ENCODE measurements around the gene OXSM. TPM values are rescaled to one million over a fixed set of nuclear protein-coding genes. Genes with fewer than 3 reads are reported as not detected.

OXSM gene
- total and polyA plus RNA-seq, 4 donors, result 8.6 to 21.8 (median 17.5) TPM

DNA sequence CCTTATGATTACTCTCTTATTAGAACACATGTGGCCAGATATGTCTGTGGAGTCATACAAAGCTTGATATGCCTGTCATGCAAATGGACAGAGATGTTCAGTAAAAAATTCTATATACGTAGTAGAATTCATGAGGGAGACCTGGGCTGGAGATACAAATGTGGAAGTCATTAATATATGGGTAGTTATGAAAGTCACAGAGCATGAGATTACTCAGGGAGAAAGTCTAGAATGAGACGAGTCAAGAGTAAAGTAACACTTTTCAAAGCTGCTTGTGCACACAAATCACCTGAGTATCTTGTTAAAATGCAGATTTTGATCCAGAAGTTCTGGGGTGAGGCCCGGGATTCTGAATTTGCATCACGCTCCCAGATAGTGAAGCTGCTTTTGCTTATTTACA is 28.4 kb downstream of the OXSM start (continued):
- TF ChIP-seq, protein P1, sequence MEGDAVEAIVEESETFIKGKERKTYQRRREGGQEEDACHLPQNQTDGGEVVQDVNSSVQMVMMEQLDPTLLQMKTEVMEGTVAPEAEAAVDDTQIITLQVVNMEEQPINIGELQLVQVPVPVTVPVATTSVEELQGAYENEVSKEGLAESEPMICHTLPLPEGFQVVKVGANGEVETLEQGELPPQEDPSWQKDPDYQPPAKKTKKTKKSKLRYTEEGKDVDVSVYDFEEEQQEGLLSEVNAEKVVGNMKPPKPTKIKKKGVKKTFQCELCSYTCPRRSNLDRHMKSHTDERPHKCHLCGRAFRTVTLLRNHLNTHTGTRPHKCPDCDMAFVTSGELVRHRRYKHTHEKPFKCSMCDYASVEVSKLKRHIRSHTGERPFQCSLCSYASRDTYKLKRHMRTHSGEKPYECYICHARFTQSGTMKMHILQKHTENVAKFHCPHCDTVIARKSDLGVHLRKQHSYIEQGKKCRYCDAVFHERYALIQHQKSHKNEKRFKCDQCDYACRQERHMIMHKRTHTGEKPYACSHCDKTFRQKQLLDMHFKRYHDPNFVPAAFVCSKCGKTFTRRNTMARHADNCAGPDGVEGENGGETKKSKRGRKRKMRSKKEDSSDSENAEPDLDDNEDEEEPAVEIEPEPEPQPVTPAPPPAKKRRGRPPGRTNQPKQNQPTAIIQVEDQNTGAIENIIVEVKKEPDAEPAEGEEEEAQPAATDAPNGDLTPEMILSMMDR (IDR thresholded peaks at IDR 0.05; ENCODE audit: low read depth, low read length, missing input control), result no peak
- no peak for TF ChIP-seq SP1 (IDR thresholded peaks at IDR 0.05)
- no peak for TF ChIP-seq NR2F2 (IDR thresholded peaks at IDR 0.05)
- no peak for TF ChIP-seq JUND (IDR thresholded peaks at IDR 0.05)
- TF ChIP-seq RAD21 (IDR thresholded peaks at IDR 0.05), result no peak
- TF ChIP-seq FOXA2 (IDR thresholded peaks at IDR 0.05), result no peak
- no peak for TF ChIP-seq EGR1 (IDR thresholded peaks at IDR 0.05; ENCODE audit: low read depth in 2 of 2)
- no peak for TF ChIP-seq YY1 (IDR thresholded peaks at IDR 0.05)
- TF ChIP-seq FOXA1 (IDR thresholded peaks at IDR 0.05), result no peak

- H3K4me1 ChIP-seq (ENCODE audit: control insufficient read depth in 4 of 4, insufficient read depth in 4 of 4, low read length in 3 of 4), result no peaks in the 10 kb centered on the region
- TF ChIP-seq RAD21 (IDR thresholded peaks at IDR 0.05) (no peak), HNF4A (conservative IDR thresholded peaks at IDR 0.05) (no peak), RXRA (IDR thresholded peaks at IDR 0.05) (no peak)
- TF ChIP-seq, protein P1 (IDR thresholded peaks at IDR 0.05; ENCODE audit: low read depth, low read length, missing input control), result no peak
- H3K27me3 ChIP-seq (ENCODE audit: control insufficient read depth in 4 of 4, insufficient read depth in 4 of 4, low read length in 3 of 4), result peaks cover 0 to 3% (median 0%) of the 10 kb centered on the region in 4 donors
- no peak overlapping the region for H3K9ac ChIP-seq (ENCODE audit: low read depth in 1 of 2, low read length in 2 of 2)
- H3K4me3 ChIP-seq (ENCODE audit: low read depth in 1 of 3, low read length in 3 of 3), result no peak overlapping the region
- DNase-seq (ENCODE audit: low spot score), result no peak
- H3K9me3 ChIP-seq (ENCODE audit: control insufficient read depth in 4 of 4, low read length in 3 of 4), result no peaks in the 10 kb centered on the region
- no peak overlapping the region for H3K27ac ChIP-seq (ENCODE audit: low read depth in 1 of 2, low read length in 2 of 2)
- H3K36me3 ChIP-seq (ENCODE audit: control insufficient read depth in 4 of 4, insufficient read depth in 3 of 4, low read depth in 1 of 4, low read length in 3 of 4), result no peaks in the 10 kb centered on the region
Observed at GRCh38 chr3:25820366-25820765, 30.5 kb downstream of the OXSM start.

DNA sequence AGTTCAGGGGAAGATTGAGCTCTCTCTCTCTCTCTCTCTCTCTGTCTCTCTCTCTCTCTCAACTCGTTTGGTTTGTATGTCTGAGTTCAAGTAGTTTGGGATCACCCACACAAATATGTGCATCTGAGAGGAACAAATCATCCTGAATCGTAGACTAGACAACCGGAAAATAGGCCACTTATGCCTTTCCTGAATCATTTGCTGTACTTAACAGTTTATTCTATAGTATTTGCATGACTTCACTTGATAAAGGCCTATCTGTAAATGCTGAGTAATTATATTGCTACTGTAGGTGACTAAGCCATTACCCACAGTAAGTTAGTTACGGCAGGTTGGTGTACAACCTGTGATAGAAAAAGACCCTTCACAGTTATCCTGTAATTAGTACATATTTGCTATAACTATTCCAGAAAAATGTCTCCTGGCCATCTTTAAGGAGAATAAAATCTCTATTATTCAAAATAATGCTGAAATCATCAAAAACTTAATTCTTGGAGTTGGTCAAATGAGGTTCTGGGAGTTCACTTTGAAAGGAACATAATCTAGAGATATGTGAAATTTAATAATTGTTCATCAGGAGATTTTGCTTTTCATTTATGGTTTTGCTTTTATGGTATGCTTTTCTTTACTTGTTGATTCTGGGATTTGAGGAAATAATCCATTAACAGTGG is 31.1 kb downstream of the OXSM start:
- Histone ChIP-seq H3K27ac (ENCODE audit: low read depth in 1 of 2, low read length in 2 of 2) (no peak overlapping the region), H3K9ac (ENCODE audit: low read depth in 1 of 2, low read length in 2 of 2) (no peak overlapping the region), H3K4me3 (ENCODE audit: low read depth in 1 of 3, low read length in 3 of 3) (no peak overlapping the region), H3K4me1 (ENCODE audit: control insufficient read depth in 4 of 4, insufficient read depth in 4 of 4, low read length in 3 of 4) (no peaks in the 10 kb centered on the region), H3K9me3 (ENCODE audit: control insufficient read depth in 4 of 4, low read length in 3 of 4) (no peaks in the 10 kb centered on the region), H3K36me3 (ENCODE audit: control insufficient read depth in 4 of 4, insufficient read depth in 3 of 4, low read depth in 1 of 4, low read length in 3 of 4) (no peaks in the 10 kb centered on the region), H3K27me3 (ENCODE audit: control insufficient read depth in 4 of 4, insufficient read depth in 4 of 4, low read length in 3 of 4) (peaks cover 0 to 3% (median 0%) of the 10 kb centered on the region in 4 donors)
- 74% methylated on average over 4 of the region's 4 CpGs for WGBS
- no peak for DNase-seq (ENCODE audit: low spot score)
- no peak for TF ChIP-seq YY1 (IDR thresholded peaks at IDR 0.05)
- TF ChIP-seq, protein P2, sequence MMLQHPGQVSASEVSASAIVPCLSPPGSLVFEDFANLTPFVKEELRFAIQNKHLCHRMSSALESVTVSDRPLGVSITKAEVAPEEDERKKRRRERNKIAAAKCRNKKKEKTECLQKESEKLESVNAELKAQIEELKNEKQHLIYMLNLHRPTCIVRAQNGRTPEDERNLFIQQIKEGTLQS (IDR thresholded peaks at IDR 0.05), result no peak
